Measurements from ENCODE around the gene AACS. TPM values are rescaled to one million over a fixed set of nuclear protein-coding genes. Genes with fewer than 3 reads are reported as not detected.

The AACS gene
- total and polyA plus RNA-seq, 2 of the 4 experiments (the other 2 are of a cell fraction) = 22.0 to 24.9 TPM

GRCh38 chr12:125133616-125134015, 68.4 kb downstream of the AACS start:
- in situ Hi-C loops (cut with MboI; ENCODE audit: low sequenced_read_pairs) (no loop called here), dilution Hi-C loops (cut with HindIII; ENCODE audit: low sequenced_read_pairs, unreplicated experiment) (no loop called here), intact Hi-C loops (cut with micrococcal nuclease) (no loop called here)
- H4K8ac ChIP-seq (ENCODE audit: low read depth in 2 of 2, low read length in 2 of 2) = no peak overlapping the region
- no peak overlapping the region for H3K14ac ChIP-seq (replicated peaks; ENCODE audit: low read depth, low read length)
- H4K20me1 ChIP-seq (ENCODE audit: insufficient read depth, low read length) = no peaks in the 10 kb centered on the region
- no peaks in the 10 kb centered on the region for H3K9me3 ChIP-seq (ENCODE audit: control insufficient read depth, insufficient read depth, low read length)
- H2AK5ac ChIP-seq (ENCODE audit: low read depth, low read length) = no peak overlapping the region
- no peaks in the 10 kb centered on the region for H3K9me1 ChIP-seq (ENCODE audit: insufficient read depth, low read length)
- no peaks in the 10 kb centered on the region for H3K27me3 ChIP-seq (ENCODE audit: control insufficient read depth, insufficient read depth, low read length)
- H2BK20ac ChIP-seq (ENCODE audit: low read depth, low read length) = no peak overlapping the region
- no peak overlapping the region for H2BK15ac ChIP-seq (ENCODE audit: low read depth, low read length)
- no peak for ATAC-seq (ENCODE audit: low read depth)
- no TSS peak for BruUV-seq (replicated peaks)
- H3K36me3 ChIP-seq (ENCODE audit: control insufficient read depth, insufficient read depth, low read length) = peaks cover 13% of the 10 kb centered on the region
- no peak overlapping the region for H2BK120ac ChIP-seq (ENCODE audit: low read depth, low read length)
- H3K4ac ChIP-seq (ENCODE audit: low read depth, low read length) = no peak overlapping the region
- no peak overlapping the region for H4K91ac ChIP-seq (ENCODE audit: insufficient read depth, low read depth, low read length)
- CTCF ChIA-PET = no interaction called here
- 87% methylated on average over 10 of the region's 12 CpGs; no CpG with 5 or more reads in 1 of the 2 experiments for WGBS, 2 experiments (ENCODE audit: extremely low coverage in 2 of 2, insufficient read length in 1 of 2)
- no peak overlapping the region for H3K18ac ChIP-seq (ENCODE audit: low read depth, low read length)
- H2AFZ ChIP-seq (replicated peaks; ENCODE audit: low read length, poor library complexity) = no peak overlapping the region
- no peak overlapping the region for H4K5ac ChIP-seq (ENCODE audit: low read depth, low read length)
- H3K79me1 ChIP-seq (ENCODE audit: low read depth in 1 of 2, low read length in 2 of 2) = no peaks in the 10 kb centered on the region
- POLR2A ChIA-PET (ENCODE audit: unreplicated experiment) = no interaction called here
- no peak overlapping the region for H2BK5ac ChIP-seq (ENCODE audit: low read depth, low read length, poor library complexity, severe bottlenecking)
- no peak overlapping the region for H3K56ac ChIP-seq (ENCODE audit: extremely low read depth, insufficient read depth, low read length)
- H3K4me3 ChIP-seq (ENCODE audit: insufficient read depth, low read depth, low read length) = no peak overlapping the region
- no peak overlapping the region for H3K23ac ChIP-seq (ENCODE audit: low read depth, low read length)
- TF ChIP-seq FOS (IDR thresholded peaks at IDR 0.05; ENCODE audit: low read depth, low read length) (no peak), CHD1 (IDR thresholded peaks at IDR 0.05; ENCODE audit: low read depth, low read length) (no peak), CEBPB (IDR thresholded peaks at IDR 0.05; ENCODE audit: low read depth, low read length) (no peak)
- H3K9ac ChIP-seq (ENCODE audit: low read depth, low read length) = no peak overlapping the region
- DNase-seq = no peak
- H3K4me2 ChIP-seq (ENCODE audit: low read depth, low read length) = no peak overlapping the region
- no peaks in the 10 kb centered on the region for H3K4me1 ChIP-seq (ENCODE audit: control insufficient read depth, insufficient read depth, low read length)
- no peak overlapping the region for H3K27ac ChIP-seq (ENCODE audit: insufficient read depth, low read length)
- no peak overlapping the region for H2AK9ac ChIP-seq (replicated peaks; ENCODE audit: low read depth, low read length, poor library complexity)
